UCSD-AML1 (cell line): ENCODE measurements around the gene WDR62.

ENCODE experiments used
- DNase-seq: peaks from one replicate; lab custom pipeline; 2025; ENCODE audit not compliant: unreplicated experiment; lab: John Stamatoyannopoulos, UW

The WDR62 gene

DNA sequence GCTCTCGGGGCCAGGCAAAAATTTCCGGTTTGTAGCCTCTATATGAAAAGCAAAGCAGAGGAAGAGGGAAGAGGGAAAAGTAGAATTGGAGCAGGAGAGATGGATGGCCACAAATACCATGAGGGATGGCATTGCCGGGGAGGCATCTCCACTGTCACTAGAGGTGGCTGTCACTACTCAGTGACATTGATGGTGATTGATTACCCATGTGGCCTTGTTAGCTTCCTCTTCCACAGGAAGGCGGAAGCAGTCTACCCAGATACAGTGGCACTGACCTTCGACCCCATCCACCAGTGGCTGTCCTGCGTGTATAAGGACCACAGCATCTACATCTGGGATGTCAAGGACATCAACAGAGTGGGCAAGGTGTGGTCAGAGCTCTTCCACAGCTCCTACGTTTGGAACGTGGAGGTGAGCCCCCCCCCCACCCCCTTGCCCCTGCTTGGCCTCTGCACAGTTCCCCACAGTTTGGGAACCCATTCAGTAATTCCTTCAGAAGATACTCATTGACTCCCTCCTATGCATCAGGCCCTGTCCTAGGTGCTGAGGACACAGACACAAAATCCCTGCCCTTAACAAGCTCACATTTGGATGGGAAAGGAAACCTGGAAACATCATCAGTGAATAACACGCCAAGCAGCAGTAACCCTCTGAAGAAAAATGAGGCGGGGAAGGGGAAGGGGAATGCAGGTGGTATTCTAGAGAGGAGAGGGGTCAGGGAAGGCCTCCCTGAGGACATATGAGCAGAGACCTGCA, 18.6 kb downstream of the WDR62 start:
- DNase-seq = no peak

DNA sequence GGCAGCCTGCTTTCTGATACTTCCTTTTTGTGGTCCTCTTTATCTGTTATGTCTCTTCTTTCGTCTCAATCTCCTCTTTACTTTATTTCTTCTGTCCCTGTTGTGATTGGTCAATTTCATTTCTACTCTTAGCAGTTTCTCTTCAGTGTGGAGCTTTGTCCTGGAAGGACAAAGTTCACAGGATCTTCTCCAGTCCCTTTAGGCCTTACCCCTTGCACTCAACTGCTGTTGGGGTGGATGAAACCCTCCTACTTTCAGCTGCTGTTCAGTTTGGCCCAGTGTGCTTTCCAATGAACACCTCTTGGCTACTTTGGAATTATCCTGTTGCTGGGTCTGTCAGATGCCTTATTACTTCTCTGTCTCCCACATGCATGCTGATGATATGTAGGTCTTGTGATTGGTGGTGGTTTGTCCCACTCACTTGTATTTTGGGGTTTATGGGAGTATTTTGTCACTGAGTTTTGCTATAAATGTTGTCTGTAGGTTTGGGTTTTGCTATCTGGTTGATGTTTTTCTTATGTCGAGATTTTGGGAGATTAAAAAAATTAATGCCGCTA, 24.8 kb downstream of the WDR62 start:
- no peak for DNase-seq

DNA sequence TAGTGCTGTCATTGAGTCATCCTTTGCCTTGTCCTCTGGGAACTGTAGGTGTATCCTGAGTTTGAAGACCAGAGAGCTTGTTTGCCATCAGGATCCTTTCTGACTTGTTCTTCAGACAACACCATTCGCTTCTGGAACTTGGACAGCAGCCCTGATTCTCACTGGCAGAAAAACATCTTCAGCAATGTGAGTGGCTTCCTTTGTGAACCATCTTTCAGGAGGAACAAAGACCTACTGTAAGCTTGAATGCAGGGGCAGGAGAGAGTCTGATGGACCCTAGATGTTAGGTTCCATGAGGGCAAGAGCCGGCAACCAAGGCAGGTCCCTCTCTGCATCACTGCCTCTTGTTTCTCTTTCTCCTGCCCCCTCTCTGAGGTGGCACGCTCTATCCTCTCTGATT, 26.7 kb downstream of the WDR62 start:
- no peak for DNase-seq

DNA sequence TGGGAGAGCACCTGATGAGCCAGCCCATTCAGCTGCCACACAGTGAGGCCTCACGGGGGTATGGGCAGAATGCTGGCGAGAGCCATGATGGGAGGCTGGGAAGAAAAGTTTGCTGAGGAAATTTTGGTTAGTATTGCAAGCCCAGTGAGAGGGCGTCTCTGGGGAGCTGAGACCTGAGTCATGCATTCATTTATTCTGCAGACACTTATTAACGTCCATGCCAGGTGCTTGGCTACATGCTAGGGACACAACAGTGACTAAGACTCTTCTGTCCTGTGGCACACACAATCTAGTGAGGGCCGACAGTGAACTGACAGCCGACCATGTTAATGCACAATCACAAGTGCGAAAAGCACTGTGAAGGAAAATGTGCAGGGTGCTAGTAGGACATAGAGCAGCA, 27.2 kb downstream of the WDR62 start:
- no peak for DNase-seq

DNA sequence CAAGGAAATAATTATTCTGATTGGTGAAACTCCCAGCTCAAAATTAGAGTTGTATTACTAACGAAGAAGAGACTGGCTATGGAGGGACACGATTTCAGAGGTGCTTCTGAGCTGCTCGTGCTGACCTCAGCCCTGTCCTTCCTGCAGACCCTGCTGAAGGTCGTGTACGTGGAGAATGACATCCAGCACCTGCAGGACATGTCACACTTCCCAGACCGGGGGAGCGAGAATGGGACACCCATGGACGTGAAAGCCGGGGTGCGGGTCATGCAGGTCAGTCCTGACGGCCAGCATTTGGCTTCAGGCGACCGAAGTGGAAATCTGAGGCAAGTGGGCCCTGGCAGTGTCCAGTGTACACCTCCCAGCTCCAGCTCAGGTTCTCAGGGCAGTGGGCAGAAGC, 28.2 kb downstream of the WDR62 start:
- DNase-seq = no peak

DNA sequence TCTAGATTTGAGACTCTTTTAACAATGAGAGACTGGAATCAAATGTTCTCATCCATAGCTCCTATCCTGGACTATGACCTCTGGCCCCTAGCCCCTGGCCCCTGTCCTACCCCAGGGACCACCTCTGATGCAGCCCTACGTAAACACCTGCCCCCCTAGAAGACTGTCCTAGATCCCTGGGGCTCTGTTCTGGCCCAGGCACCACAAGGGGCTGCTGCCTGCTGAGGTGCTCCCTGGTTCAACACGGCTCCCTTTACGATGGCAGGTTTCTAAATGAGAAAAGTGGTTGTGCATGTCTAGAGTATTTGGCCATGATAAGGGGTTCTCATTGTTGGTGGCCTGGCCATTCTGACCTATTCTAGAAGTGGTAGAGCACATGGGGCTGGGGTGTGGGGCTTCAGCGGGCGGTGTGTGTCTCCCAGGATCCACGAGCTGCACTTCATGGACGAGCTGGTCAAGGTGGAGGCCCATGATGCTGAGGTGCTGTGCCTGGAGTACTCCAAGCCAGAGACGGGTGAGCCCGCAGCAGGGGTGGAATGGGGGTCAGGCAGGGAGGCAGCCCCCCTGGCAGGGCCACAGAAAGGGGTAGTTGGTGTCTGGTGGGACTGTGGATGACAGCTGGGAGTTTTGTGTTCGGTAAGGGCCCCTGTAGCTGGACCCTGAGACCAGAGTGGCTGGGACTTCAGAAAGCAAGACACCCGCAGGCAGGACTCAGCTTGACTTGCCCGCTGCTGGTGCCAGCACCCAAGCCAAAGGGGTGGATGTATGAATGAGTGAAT, 29.7 kb downstream of the WDR62 start:
- DNase-seq = no peak

DNA sequence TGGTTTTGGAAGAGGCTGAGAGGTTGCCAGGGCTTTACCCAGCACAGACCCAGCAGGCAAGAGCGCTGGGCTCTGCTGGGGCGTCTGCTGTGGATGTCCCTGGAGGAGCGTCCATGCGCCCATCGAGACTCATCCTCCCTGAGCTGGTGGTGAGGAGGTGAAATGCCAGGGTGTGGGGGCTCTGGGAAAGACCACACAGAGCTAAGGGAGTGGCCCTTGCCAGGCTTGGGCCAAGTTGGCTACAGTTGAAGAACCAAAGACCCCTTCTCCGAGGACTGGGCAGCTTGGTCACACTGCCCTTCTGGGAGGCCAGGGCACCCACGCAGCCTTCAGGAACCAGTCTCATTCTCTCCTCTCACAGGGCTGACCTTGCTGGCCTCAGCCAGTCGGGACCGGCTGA, 31.6 kb downstream of the WDR62 start:
- DNase-seq = no peak

DNA sequence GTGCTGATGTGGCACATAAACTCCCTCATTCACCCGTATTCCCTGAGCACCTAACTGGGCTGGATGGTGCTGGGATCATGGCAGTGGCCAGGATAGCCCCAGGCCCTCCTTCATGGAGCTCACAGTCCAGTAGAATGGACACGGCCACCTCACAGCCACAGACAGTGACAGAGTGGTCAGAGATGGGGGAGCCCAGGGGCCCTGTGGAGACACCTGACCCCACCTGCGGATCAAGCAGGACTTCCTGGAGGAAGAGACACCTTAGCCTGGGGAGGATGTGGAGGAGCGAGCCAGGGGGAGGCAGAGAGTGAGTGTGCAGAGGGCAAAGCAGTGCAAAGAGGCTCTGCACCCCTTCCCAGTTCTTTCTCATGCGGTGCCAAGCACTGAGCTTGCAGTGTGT, 35.1 kb downstream of the WDR62 start:
- DNase-seq = no peak

DNA sequence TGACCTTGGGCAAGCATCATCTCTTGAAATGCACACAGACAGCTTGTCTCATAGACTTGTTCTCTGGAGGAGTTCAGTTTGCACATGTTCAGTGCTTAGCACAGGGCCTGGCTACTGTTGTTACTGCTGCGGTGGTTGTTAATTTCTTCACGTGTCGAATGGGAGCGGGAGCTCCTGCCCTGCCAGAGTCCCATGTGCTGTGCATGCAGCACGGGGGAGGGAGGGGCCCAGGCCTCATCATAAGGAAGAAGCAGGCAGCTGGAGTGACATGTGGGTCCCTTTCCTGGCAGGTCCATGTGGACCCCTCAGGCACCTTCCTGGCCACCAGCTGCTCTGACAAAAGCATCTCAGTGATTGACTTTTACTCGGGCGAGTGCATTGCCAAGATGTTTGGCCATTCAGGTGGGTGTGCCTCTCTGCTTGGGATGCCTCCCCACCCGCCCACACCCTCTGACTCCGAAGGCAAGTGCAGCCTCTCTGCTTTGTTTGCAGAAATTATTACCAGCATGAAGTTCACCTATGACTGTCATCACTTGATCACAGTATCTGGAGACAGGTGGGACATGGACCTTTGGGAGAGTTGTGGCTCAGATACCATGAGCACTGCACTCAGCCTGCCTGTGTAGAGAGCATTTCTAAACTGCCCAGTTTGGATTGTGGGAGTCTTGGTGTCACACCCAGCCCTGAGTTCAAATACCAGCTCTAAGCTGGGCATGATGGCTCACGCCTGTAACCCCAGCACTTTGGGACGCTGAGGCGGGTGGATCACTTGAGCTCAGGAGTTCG, 36.4 kb downstream of the WDR62 start:
- DNase-seq = no peak

DNA sequence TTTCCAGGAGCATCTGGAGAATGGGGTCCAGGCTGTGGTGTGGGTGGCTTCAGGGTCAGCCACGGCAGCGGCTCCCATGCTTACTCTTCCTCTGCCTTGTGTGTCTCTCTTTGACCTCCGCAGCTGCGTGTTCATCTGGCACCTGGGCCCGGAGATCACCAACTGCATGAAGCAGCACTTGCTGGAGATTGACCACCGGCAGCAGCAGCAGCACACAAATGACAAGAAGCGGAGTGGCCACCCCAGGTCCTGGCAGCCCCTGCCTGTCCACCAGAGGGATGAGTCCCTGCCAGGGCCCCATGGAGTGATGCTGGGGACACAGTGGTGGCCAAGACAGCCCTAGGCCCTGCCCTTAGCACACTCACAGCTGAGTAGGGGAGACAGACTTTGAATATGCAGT, 37.9 kb downstream of the WDR62 start:
- DNase-seq = no peak

DNA sequence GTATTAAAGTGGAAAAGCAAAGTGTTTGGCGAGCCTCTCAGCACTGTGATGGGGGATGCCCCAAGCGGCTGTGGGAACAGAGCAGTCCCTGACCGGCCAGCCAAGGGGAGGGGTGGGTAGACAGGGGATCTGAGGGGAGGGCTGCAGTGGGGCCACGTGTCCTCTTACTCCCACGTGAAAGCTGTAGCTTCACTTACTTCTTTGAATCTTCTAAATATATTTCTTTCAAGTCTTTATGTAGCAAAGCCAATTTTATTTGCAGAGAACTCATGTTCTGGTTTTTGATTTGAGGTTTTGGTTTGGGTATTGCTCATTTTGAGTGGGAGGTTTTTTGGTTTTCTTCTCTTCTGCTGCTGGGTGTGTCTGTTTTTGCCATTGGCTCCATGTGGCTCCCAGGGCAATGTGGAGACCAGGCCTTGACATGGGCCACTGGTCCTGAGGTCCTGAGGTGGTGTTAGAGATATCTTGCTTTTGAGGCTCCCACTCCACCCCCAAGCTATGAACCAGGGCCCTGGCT, 38.5 kb downstream of the WDR62 start:
- no peak for DNase-seq

DNA sequence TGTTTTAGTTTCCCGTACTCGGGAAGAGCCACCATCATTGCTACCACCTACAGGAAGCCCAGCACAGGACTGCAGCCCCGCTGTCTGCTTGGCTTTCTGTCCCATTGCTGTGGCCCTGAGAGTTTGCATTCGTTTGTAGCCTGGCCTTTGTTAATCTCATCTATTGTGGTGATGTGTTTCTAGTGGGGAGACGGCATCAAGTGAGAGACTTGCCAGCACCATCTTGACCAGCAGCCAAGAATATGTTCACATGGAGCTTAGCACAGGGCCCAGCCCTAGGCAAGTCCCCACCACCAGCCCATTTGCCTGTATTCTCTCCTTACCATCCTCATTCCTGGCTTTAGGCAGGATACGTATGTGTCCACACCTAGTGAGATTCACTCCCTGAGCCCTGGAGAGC, 39.0 kb downstream of the WDR62 start:
- no peak for DNase-seq

DNA sequence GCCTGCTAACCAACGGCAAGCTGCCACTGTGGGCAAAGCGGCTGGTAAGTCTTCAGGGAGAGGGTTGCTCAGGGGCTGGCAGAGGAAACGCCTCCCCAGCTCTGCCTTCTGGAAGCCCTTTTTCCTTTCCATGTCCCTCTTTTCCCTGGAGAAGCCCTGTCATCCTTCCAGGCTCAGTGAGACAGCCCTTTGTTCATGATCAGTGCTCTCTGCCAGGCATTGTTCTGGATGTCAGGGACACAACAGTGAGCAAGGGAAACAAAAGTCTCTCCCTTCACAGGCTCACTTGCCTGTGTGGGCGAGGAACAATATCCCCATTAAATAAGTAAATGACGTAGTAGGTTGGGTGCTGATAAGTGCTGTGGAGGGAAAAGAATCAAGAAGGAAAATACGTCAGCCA, 42.3 kb downstream of the WDR62 start:
- no peak for DNase-seq

DNA sequence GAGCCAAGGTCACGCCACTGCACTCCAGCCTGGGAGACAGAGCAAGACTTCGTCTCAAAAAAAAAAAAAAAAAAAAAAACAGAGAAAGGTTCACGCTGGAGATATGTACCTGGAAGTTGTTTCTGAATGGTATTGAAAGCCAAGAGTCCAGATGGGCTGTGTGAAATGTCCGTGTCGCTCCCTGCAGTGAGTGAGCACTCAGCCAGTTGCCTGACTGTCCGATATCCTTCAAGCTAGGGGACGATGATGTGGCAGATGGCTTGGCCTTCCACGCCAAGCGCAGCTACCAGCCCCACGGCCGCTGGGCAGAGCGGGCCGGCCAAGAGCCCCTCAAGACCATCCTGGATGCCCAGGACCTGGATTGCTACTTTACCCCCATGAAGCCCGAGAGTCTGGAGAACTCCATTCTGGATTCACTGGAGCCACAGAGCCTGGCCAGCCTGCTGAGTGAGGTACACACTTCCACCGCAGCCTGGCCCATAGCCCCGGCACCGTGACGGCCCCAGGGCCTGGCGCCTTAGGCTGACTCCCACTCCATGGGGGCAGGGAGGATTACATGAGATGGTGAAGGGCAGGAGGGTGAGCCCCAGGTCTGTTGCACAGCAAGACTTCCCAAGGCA, 44.6 kb downstream of the WDR62 start:
- no peak for DNase-seq

DNA sequence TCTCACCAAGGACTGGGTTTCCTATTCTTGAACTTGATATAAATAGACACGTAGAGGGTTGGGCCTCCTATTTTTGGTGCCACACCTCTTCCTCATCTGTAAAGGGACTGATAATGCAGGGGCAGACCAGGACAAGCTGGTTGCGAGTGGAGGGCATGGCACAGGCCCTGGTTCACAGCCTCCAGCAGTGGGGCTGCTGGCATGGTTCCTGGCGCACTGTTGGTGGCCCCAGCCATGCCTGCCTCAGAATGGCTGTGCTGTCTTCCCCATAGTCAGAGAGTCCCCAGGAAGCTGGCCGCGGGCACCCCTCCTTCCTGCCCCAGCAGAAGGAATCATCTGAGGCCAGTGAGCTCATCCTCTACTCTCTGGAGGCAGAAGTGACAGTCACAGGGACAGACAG, 45.8 kb downstream of the WDR62 start:
- no peak for DNase-seq

DNA sequence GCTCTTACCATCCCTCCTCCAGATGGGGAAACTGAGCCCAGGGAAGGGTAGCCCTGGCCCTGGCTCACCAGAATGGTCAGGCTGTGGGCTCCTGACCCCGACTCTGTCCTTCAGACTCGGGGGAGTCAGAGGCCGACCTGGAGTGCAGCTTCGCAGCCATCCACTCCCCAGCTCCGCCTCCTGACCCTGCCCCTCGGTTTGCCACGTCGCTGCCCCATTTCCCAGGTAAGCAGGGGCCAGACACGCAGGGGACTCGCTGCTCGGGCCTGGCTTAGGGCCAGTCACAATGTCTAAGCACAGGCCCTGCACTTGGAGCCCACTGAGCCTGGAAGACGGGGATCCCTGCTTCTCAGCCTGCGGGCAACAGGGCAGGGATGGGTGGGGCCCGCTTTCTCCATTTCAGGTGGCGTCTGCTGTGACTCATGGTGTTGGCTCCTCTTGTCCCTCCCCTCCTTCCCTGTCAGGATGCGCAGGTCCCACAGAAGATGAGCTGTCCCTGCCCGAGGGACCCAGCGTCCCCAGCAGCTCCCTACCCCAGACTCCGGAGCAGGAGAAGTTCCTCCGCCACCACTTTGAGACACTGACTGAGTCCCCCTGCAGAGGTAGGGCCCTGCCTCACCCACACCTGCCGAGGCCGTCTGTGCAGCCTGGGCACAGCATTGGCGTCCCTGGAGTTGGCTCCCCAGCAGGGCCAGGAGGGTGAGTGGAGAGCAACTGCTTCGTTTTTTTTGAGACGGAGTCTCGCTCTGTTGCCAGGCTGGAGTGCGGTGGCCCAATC, 47.0 kb downstream of the WDR62 start:
- DNase-seq = no peak

DNA sequence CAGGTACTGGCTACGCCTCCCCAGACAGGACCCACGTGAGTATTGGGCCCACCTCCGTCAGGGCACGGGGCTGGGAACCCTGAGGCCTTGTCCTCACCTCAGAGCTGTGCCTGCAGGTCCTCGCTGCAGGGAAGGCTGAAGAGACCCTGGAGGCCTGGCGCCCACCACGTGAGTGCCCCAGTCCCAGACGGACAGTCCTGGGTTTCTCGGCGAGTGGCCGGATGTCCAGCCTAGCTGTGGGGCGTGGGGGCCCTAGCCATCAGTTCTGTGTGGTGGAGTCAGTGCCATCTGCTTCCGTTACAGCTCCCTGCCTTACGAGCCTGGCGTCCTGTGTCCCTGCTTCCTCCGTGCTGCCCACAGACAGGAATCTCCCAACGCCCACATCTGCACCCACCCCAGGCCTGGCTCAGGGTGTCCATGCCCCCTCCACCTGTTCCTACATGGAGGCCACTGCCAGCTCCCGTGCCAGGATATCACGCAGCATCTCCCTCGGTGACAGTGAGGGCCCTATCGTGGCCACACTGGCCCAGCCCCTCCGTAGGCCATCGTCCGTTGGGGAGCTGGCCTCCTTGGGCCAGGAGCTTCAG, 48.4 kb downstream of the WDR62 start:
- DNase-seq = no peak

DNA sequence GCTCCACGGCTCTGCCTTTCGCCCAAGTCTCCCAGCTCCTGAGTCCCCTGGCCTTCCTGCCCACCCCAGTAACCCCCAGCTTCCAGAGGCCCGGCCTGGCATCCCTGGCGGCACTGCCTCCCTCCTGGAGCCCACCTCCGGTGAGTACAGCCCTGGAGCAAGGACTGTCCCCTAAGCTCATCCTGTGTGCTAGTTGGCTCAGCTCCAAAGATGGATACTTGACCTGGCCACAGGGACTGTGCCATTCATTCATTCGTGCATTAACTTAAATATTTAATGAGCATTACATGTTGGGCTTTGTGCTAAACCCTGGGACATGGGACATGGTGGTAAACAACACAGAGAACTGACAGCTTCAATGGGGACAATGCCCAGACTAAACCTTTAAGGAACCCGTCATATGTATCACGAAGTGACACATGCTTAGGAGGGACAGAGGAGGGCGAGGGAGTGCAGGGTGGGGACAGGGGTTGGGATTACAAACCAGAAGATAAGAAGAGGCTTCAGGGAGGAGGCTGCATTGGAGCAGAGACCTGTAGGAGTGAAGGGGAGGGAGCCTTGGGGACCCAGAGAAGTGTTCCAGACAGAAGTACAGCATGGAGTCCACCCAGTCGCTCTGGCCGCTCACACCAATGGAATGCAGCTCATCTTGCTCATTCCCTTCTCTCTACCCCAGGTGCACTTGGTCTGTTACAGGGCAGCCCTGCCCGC, 49.3 kb downstream of the WDR62 start:
- no peak for DNase-seq

DNA sequence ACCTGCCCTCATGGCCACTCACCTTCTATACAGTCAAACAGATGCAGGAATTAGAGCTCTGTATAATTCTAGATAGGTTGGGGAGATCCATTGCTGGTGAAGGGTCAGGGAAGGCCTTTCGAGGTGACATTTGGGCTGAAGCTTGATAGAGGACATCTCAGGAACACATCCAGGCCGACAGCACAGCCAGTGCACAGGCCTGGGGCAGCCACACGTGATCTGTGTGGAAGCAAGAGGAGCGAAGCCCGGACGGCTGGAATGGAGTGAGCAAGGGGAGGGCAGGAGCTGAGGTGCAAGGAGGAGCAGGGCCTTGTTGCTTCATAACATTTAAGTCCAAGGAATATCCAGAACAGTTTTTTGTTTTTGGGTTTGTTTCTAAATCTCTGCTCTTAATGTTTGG, 51.7 kb downstream of the WDR62 start:
- DNase-seq = no peak
